Keratinocyte (primary cell): Measurements from ENCODE around the gene MPI. TPM values are rescaled to one million over a fixed set of nuclear protein-coding genes. Genes with fewer than 3 reads are reported as not detected.
"Not testable (repeated sequence)": the region's sequence is repeated elsewhere in the genome, so short reads cannot be mapped to it uniquely, and the experiment has no call there.

Experiments used
- DNase-seq: peaks from one replicate; pipeline ENCODE4 v3.0.0-alpha.2; 2011; ENCODE audit warnings: low read depth, missing footprints, low spot score
- FAIRE-seq: peaks from 2 replicates; lab custom pipeline; 2011; peaks lifted over from hg19 to GRCh38; lab: Jason Lieb, UNC
- H2AFZ ChIP-seq: 2 replicates; pipeline ENCODE4 v1.6.0; 2012; ENCODE audit warnings: low read length, control low read depth, inconsistent platforms; ENCODE audit not compliant: control insufficient read depth
- H3K27ac ChIP-seq: 2 replicates; pipeline ENCODE4 v1.5.1; 2011; ENCODE audit warnings: low read length; ENCODE audit not compliant: control insufficient read depth, insufficient read depth
- H3K27me3 ChIP-seq: 3 replicates; pipeline ENCODE4 v1.6.0; 2011; ENCODE audit warnings: low read length; ENCODE audit not compliant: control insufficient read depth, insufficient read depth; ENCODE audit errors: extremely low read depth
- H3K36me3 ChIP-seq, 2 experiments: 2 replicates in 1 of 2; 3 replicates in 1 of 2; pipeline ENCODE4 v1.5.1; 2011; ENCODE audit warnings: low read length in 2 of 2, mild to moderate bottlenecking in 1 of 2; ENCODE audit not compliant: control insufficient read depth in 2 of 2, insufficient read depth in 2 of 2; ENCODE audit errors: extremely low read depth in 1 of 2
- H3K4me1 ChIP-seq: 3 replicates; pipeline ENCODE4 v1.5.1; 2011; ENCODE audit warnings: low read length; ENCODE audit not compliant: control insufficient read depth, insufficient read depth; ENCODE audit errors: extremely low read depth
- H3K4me2 ChIP-seq: 3 replicates; pipeline ENCODE4 v1.6.0; 2011; ENCODE audit warnings: low read depth, low read length; ENCODE audit not compliant: control insufficient read depth, insufficient read depth; ENCODE audit errors: extremely low read depth
- H3K4me3 ChIP-seq, 3 experiments: fragments of 200-600 bp in 1 of 3; sonication (generic) in 1 of 3; 2 replicates in 2 of 3; 3 replicates in 1 of 3; pipeline ENCODE4 v1.5.1; 2011 to 2016; ENCODE audit warnings: low read length in 3 of 3, mild to moderate bottlenecking in 3 of 3, control low read depth in 2 of 3, inconsistent platforms in 1 of 3, low read depth in 1 of 3, mixed read lengths in 1 of 3, mixed run types in 1 of 3, moderate library complexity in 1 of 3; ENCODE audit not compliant: control insufficient read depth in 2 of 3, insufficient read depth in 2 of 3; ENCODE audit errors: extremely low read depth in 1 of 3
- H3K79me2 ChIP-seq: 2 replicates; pipeline ENCODE4 v1.6.0; 2012; ENCODE audit warnings: low read length; ENCODE audit not compliant: control insufficient read depth, insufficient read depth
- H3K9ac ChIP-seq: 3 replicates; pipeline ENCODE4 v1.6.0; 2011; ENCODE audit warnings: low read length; ENCODE audit not compliant: control insufficient read depth, insufficient read depth; ENCODE audit errors: extremely low read depth
- H3K9me1 ChIP-seq: 3 replicates; pipeline ENCODE4 v1.6.0; 2011; ENCODE audit warnings: low read length; ENCODE audit not compliant: control insufficient read depth, insufficient read depth; ENCODE audit errors: extremely low read depth
- H3K9me3 ChIP-seq: 2 replicates; pipeline ENCODE4 v1.5.1; 2012; ENCODE audit warnings: low read depth, low read length; ENCODE audit not compliant: control insufficient read depth
- H4K20me1 ChIP-seq: 3 replicates; pipeline ENCODE4 v1.6.0; 2011; ENCODE audit warnings: low read length; ENCODE audit not compliant: control insufficient read depth, insufficient read depth; ENCODE audit errors: extremely low read depth
- CTCF ChIP-seq, 3 experiments: IDR thresholded peaks in 1 of 3; conservative IDR thresholded peaks in 1 of 3; optimal IDR thresholded peaks in 1 of 3; 2 replicates in 2 of 3; 3 replicates in 1 of 3; pipeline versions ENCODE3 to v1.5.1; 2011; ENCODE audit warnings: low read length in 3 of 3, mild to moderate bottlenecking in 3 of 3, moderate library complexity in 2 of 3, control low read depth in 1 of 3, inconsistent platforms in 1 of 3; ENCODE audit not compliant: insufficient read depth in 2 of 3; ENCODE audit errors: extremely low read depth in 1 of 3
- EZH2 ChIP-seq: IDR thresholded peaks from one replicate; pipeline ENCODE4 v1.6.1; 2012; ENCODE audit warnings: inconsistent platforms, mild to moderate bottlenecking, low read length, moderate library complexity
- dilution Hi-C: fragments of 300-500 bp; cut with MboI; formaldehyde crosslinking; loops from one replicate; pipeline ENCODE4 v1.7.0; 2020; ENCODE audit warnings: low sequenced_read_pairs; ENCODE audit not compliant: extremely low pct_ligation_motif_present
- polyA plus RNA-seq, 5 experiments: library from polyadenylated mRNA; depleted of rRNA in 3 of 5; stranded (reverse) in 3 of 5; stranded (forward) in 1 of 5; unstranded in 1 of 5; fragments of >200 nt; gene quantifications; 1 replicate in 1 of 5; 2 replicates in 3 of 5; 3 replicates in 1 of 5; pipeline versions ENCODE4 v1.2.1 to v1.2.3, GENCODE V29; 2011 to 2012; ENCODE audit warnings: missing spikeins in 2 of 5, low read depth in 1 of 5, low replicate concordance in 1 of 5

Gene MPI
- polyA plus RNA-seq, 1 donor (not counting 4 experiments of a cell fraction or from before 2014, with no cell fraction given), result 39.2 TPM

- no peaks in the 10 kb centered on the region for H3K9me1 ChIP-seq
- H3K36me3 ChIP-seq, result peaks cover 12 to 29% of the 10 kb centered on the region in 2 experiments
Measured at GRCh38 chr15:74913041-74913440, 23.2 kb downstream of the MPI start.

GRCh38 chr15:74913799-74914198 is 24.0 kb downstream of the MPI start:
- H2AFZ ChIP-seq, H4K20me1 ChIP-seq, H3K4me3 ChIP-seq, H3K27ac ChIP-seq, H3K9ac ChIP-seq, H3K4me2 ChIP-seq, FAIRE-seq, DNase-seq, H3K9me3 ChIP-seq, H3K27me3 ChIP-seq, H3K9me1 ChIP-seq, dilution Hi-C loops, H3K4me1 ChIP-seq, H3K79me2 ChIP-seq: not testable (repeated sequence)
- peaks cover 15 to 32% of the 10 kb centered on the region in 2 experiments for H3K36me3 ChIP-seq

More at GRCh38 chr15:74913041-74913440, 23.2 kb downstream of the MPI start:
- no peaks in the 10 kb centered on the region for H3K9me3 ChIP-seq
- H3K27ac ChIP-seq, result no peak overlapping the region
- no peak for FAIRE-seq
- H2AFZ ChIP-seq, result no peak overlapping the region
- no peak for TF ChIP-seq EZH2
- TF ChIP-seq CTCF (optimal IDR thresholded peaks at IDR 0.05 in 1 of 3, IDR thresholded peaks at IDR 0.05 in 1 of 3, conservative IDR thresholded peaks at IDR 0.05 in 1 of 3; ENCODE audit: extremely low read depth in 1 of 3, insufficient read depth in 2 of 3, low read length in 3 of 3), result no peak
- H3K9ac ChIP-seq, result no peak overlapping the region
- H3K27me3 ChIP-seq, result no peaks in the 10 kb centered on the region
- DNase-seq, result no peak
- H3K4me2 ChIP-seq, result no peak overlapping the region
- no peaks in the 10 kb centered on the region for H3K79me2 ChIP-seq
- H4K20me1 ChIP-seq, result no peaks in the 10 kb centered on the region
- H3K4me3 ChIP-seq, result no peak overlapping the region
- dilution Hi-C loops, result no loop called here
- H3K4me1 ChIP-seq, result no peaks in the 10 kb centered on the region

GRCh38 chr15:74917676-74918075 is 27.8 kb downstream of the MPI start:
- DNase-seq (no peak), FAIRE-seq (no peak)
- TF ChIP-seq CTCF (optimal IDR thresholded peaks at IDR 0.05 in 1 of 3, IDR thresholded peaks at IDR 0.05 in 1 of 3, conservative IDR thresholded peaks at IDR 0.05 in 1 of 3; ENCODE audit: extremely low read depth in 1 of 3, insufficient read depth in 2 of 3, low read length in 3 of 3) (no peak), EZH2 (no peak)
- Histone ChIP-seq H2AFZ (no peak overlapping the region), H4K20me1 (no peaks in the 10 kb centered on the region), H3K9me3 (no peaks in the 10 kb centered on the region), H3K27ac (no peak overlapping the region), H3K36me3 (peaks cover 24 to 25% of the 10 kb centered on the region in 2 experiments), H3K27me3 (no peaks in the 10 kb centered on the region), H3K4me1 (no peaks in the 10 kb centered on the region), H3K9me1 (no peaks in the 10 kb centered on the region), H3K4me2 (no peak overlapping the region), H3K9ac (no peak overlapping the region), H3K4me3 (no peak overlapping the region), H3K79me2 (no peaks in the 10 kb centered on the region)
- dilution Hi-C loops, result no loop called here
